Right lobe of liver (tissue), 6 donors: ENCODE results near the gene MTCH1. TPM values are rescaled to one million over a fixed set of nuclear protein-coding genes. Genes with fewer than 3 reads are reported as not detected.

ENCODE experiments used
- ATAC-seq, 4 donors: fragments of 200-7000 bp; cut with Tn5 transposase; one replicate each; pipeline ENCODE4 v1.9.1; 2020; ENCODE audit warnings: mild to moderate bottlenecking in 4 of 4, moderate library complexity in 4 of 4
- DNase-seq, 3 donors: peaks; one replicate each; pipeline ENCODE4 v3.0.0-alpha.2; 2020
- H3K27ac ChIP-seq, 3 donors: fragments of 200-600 bp; one replicate each; pipeline ENCODE4 v1.8.0; 2022
- H3K27me3 ChIP-seq, 2 donors: fragments of 200-600 bp; one replicate each; pipeline ENCODE4 v1.8.0; 2022
- H3K36me3 ChIP-seq, 4 donors: fragments of 200-600 bp; sonication (generic) in 1 of 4; one replicate each; pipeline versions ENCODE4 v1.5.1 to v1.8.0; 2017 to 2022; ENCODE audit warnings: control low read depth in 1 of 4
- H3K4me1 ChIP-seq, 4 donors: fragments of 200-600 bp; sonication (generic) in 1 of 4; one replicate each; pipeline versions ENCODE4 v1.5.1 to v1.8.0; 2017 to 2022; ENCODE audit warnings: control low read depth in 1 of 4
- H3K4me3 ChIP-seq, 3 donors: fragments of 200-600 bp; one replicate each; pipeline ENCODE4 v1.8.0; 2022
- H3K9me3 ChIP-seq, 4 donors: fragments of 200-600 bp; sonication (generic) in 1 of 4; one replicate each; pipeline versions ENCODE4 v1.5.1 to v1.8.0; 2017 to 2022; ENCODE audit warnings: control low read depth in 1 of 4
- CTCF ChIP-seq, 4 donors: fragments of 200-600 bp in 3 of 4; fragments of 450-650 bp in 1 of 4; IDR thresholded peaks; one replicate each; pipeline versions ENCODE4 v1.5.1 to v1.8.0; 2016 to 2022; ENCODE audit warnings: antibody characterized with exemption in 4 of 4, mild to moderate bottlenecking in 2 of 4
- POLR2A ChIP-seq: fragments of 450-650 bp; IDR thresholded peaks from one replicate; pipeline ENCODE4 v1.6.1; 2017; ENCODE audit warnings: antibody characterized with exemption, mild to moderate bottlenecking
- WGBS: methylation state at CpG from one replicate; pipeline ENCODE4 v1.1.6; 2018; ENCODE audit warnings: low coverage, low lambda C conversion rate; ENCODE audit not compliant: insufficient coverage; ENCODE audit errors: missing lambda C conversion rate; 5-methylcytosine and 5-hydroxymethylcytosine counted together
- intact Hi-C, 2 donors: fragments of 100-400 bp; cut with DNase I; formaldehyde crosslinking; loops; one replicate each; pipeline versions ENCODE4 v1.11.2 to v1.14.1; 2022
- total RNA-seq, 6 experiments: library from RNA; depleted of rRNA in 2 of 6; stranded (reverse); fragments of >200 nt in 2 of 6; fragmentation: NEBNext Ultra II Directional in 3 of 6; extraction: Animal tissue kit (Norgen Biotek cat#: 25700) in 3 of 6; gene quantifications; one replicate each; pipeline versions ENCODE4 v1.1.0 to v1.2.4, GENCODE V29; 2016 to 2023
- donor health status: DM: no; HTN: yes; CAD: no.
- donor health status: DM: no; HTN: no; CAD: no.
- donor health status: DM: no; HTN: no; CAD: no.
- donor health status: DM: no; HTN: yes; CAD: no.
- donor health status: DM: no; HTN: yes; CAD: no.

MTCH1 gene
- total RNA-seq, 6 experiments from 2014 or later: 56.3 to 73.7 (median 63.3) TPM

GRCh38 chr6:36973647-36974046 is 12.3 kb downstream of the MTCH1 start:
- Histone ChIP-seq H3K9me3 (no peaks in the 10 kb centered on the region), H3K27me3 (no peaks in the 10 kb centered on the region), H3K4me3 (no peak overlapping the region), H3K36me3 (peaks cover 9 to 97% (median 57%) of the 10 kb centered on the region in 4 donors), H3K4me1 (no peaks in the 10 kb centered on the region), H3K27ac (no peak overlapping the region)
- TF ChIP-seq CTCF (IDR thresholded peaks at IDR 0.05) (no peak), POLR2A (no peak)
- intact Hi-C loops: loop anchor here (10.0 kb wide), 1 partner anchor 79 kb away; no protein-coding TSS in a partner anchor
- WGBS: 100% methylated on average over 2 of the region's 4 CpGs
- ATAC-seq (no peak), DNase-seq (no peak)

- DNase-seq (no peak), ATAC-seq (no peak)
- Histone ChIP-seq H3K27me3 (no peaks in the 10 kb centered on the region), H3K27ac (no peak overlapping the region), H3K36me3 (peaks cover 9 to 100% (median 59%) of the 10 kb centered on the region in 4 donors), H3K4me3 (no peak overlapping the region), H3K9me3 (no peaks in the 10 kb centered on the region), H3K4me1 (no peaks in the 10 kb centered on the region)
- intact Hi-C loops: loop anchor here (10.0 kb wide), 1 partner anchor 78 kb away; no protein-coding TSS in a partner anchor
- 91% methylated on average over 1 of the region's 1 CpG for WGBS
- TF ChIP-seq CTCF (IDR thresholded peaks at IDR 0.05) (no peak), POLR2A (no peak)
Observed at GRCh38 chr6:36973190-36973589, 12.8 kb downstream of the MTCH1 start.

DNA sequence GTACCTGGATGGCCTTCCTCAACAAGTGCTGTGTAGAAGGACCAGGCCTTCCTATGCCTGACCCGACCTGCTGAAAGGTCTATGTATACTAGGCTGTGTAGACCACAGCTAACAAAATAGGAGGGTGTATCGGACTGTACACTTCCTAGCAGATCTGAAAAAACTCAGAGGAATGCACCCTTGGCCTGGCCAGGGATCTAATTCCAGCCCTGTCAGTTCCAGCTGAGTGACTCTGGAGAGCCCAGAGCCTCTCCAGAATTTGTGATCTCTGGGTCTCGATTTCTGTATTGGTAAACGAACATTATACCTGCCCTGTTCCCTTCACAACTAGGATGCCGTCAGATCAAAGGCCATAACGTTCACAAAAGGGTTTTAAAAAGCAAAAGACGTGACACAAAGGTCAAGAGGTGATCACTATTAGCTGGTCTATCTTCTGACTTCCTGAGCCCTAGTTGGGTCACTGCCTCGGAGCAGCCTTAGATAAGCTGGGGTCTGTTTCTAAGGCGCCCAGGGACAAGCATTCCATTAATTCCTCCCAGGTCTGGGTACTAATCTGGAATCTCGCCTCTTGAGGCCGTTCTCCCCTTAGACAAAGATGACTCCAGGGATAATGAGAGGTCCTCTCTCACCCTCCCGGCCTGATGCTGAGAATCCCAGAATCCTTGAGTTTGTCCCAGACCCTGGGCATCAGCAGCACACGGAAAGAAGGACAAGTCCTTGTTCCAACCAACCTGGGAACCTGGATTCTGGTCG is 13.9 kb downstream of the MTCH1 start:
- H3K27ac ChIP-seq: no peak overlapping the region
- WGBS: 59% methylated on average over 4 of the region's 14 CpGs
- no peaks in the 10 kb centered on the region for H3K9me3 ChIP-seq
- ATAC-seq (no peak), DNase-seq (no peak)
- no peaks in the 10 kb centered on the region for H3K4me1 ChIP-seq
- peaks cover 4 to 98% (median 61%) of the 10 kb centered on the region in 4 donors for H3K36me3 ChIP-seq
- H3K4me3 ChIP-seq: no peak overlapping the region
- TF ChIP-seq CTCF (IDR thresholded peaks at IDR 0.05) (no peak), POLR2A (no peak)
- H3K27me3 ChIP-seq: no peaks in the 10 kb centered on the region
- intact Hi-C loops: loop anchor here (10.0 kb wide), 1 partner anchor 77 kb away; no protein-coding TSS in a partner anchor

DNA sequence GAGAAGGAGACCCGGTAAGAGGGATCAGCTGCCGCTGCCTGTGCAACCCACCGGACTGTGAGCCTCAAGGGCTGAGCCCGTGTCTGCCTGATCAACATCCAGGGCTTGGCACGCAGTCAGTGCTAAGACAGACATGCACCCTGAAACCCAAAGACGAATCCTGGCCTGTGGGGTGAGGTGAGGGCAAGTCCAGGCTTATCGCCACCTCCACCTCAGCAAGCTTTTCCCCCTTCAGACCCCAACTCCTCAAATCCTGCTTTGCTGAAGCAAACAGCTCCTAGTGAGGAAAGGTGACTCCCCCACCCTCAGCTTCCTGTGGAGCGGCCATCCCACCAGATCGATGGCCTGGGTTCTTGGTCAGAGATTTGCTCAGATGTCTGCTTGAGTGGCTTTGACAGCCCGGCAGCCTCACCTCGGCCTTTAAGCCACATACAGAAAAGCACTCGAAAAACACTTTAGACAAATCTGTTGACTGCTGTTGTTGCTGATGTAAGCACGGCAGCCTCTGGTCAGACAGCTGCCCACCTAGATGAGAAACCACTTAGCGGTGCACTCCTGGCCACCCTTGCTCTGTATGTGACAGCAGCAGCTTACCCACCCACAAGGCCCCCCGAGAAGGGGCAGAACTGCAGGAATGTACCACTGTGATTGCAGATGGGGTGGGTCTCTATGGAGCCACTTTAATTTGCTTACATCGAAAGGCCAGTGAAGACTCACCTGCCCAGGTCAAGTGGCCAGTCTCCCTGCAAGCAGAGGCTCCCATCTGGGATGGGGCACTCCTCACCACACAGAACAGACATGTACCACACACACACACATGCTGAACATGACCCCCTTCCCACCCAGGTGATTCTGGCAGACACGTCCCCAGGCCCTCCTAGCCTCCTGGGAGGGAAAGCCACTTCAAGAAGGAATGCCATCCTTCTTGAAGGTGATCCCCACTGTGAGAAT is 14.8 kb downstream of the MTCH1 start:
- intact Hi-C loops: loop anchor here (10.0 kb wide), 1 partner anchor 76 kb away; no protein-coding TSS in a partner anchor
- no peak overlapping the region for H3K4me3 ChIP-seq
- peaks cover 4 to 89% (median 56%) of the 10 kb centered on the region in 4 donors for H3K36me3 ChIP-seq
- no peaks in the 10 kb centered on the region for H3K27me3 ChIP-seq
- ATAC-seq (no peak), DNase-seq (no peak)
- no peak overlapping the region for H3K27ac ChIP-seq
- TF ChIP-seq POLR2A: no peak
- TF ChIP-seq CTCF (IDR thresholded peaks at IDR 0.05): no peak
- H3K4me1 ChIP-seq: no peaks in the 10 kb centered on the region
- H3K9me3 ChIP-seq: no peaks in the 10 kb centered on the region
- no CpG with 5 or more reads among the region's 17 CpGs for WGBS
